Neuronal stem cell (in vitro differentiated cells): ENCODE results near the gene PSMD3.

Experiments
- DNase-seq: peaks from one replicate; pipeline ENCODE4 v3.0.0-alpha.2; 2013; ENCODE audit warnings: low spot score
- H2AFZ ChIP-seq: one replicate; pipeline ENCODE4 v1.6.1; 2013; ENCODE audit warnings: mild to moderate bottlenecking, low read length, inconsistent platforms
- H2AK5ac ChIP-seq: 2 replicates; pipeline ENCODE4 v1.6.1; 2013; ENCODE audit warnings: low read depth, mild to moderate bottlenecking, inconsistent platforms, low read length, moderate library complexity, mixed read lengths
- H2BK120ac ChIP-seq: 2 replicates; pipeline ENCODE4 v1.6.1; 2013; ENCODE audit warnings: low read depth, mild to moderate bottlenecking, inconsistent platforms, low read length, moderate library complexity, mixed read lengths
- H2BK12ac ChIP-seq: one replicate; pipeline ENCODE4 v1.6.1; 2013; ENCODE audit warnings: low read length, inconsistent platforms
- H2BK15ac ChIP-seq: 2 replicates; pipeline ENCODE4 v1.6.1; 2013; ENCODE audit warnings: mild to moderate bottlenecking, low read length, inconsistent platforms, mixed read lengths
- H2BK5ac ChIP-seq: one replicate; pipeline ENCODE4 v1.6.1; 2013; ENCODE audit warnings: inconsistent platforms, mild to moderate bottlenecking, low read length, moderate library complexity
- H3K14ac ChIP-seq: one replicate; pipeline ENCODE4 v1.6.1; 2013; ENCODE audit warnings: low read length, inconsistent platforms
- H3K18ac ChIP-seq: 2 replicates; pipeline ENCODE4 v1.6.1; 2013; ENCODE audit warnings: low read length, inconsistent platforms
- H3K23ac ChIP-seq: 2 replicates; pipeline ENCODE4 v1.6.1; 2013; ENCODE audit warnings: low read depth, mild to moderate bottlenecking, mixed read lengths, low read length, inconsistent platforms; ENCODE audit not compliant: poor library complexity
- H3K27ac ChIP-seq: replicated peaks from 3 replicates; pipeline ENCODE4 v1.5.1; 2013; ENCODE audit warnings: low read length, inconsistent platforms
- H3K27me3 ChIP-seq, 3 experiments: 2 replicates each; pipeline ENCODE4 v1.6.1; 2013; ENCODE audit warnings: low read length in 3 of 3, mild to moderate bottlenecking in 2 of 3, inconsistent platforms in 1 of 3, low read depth in 1 of 3, mixed read lengths in 1 of 3, moderate library complexity in 1 of 3; ENCODE audit not compliant: control insufficient read depth in 3 of 3, insufficient read depth in 3 of 3
- H3K36me3 ChIP-seq, 2 donors: replicated peaks in 1 of 2; 2 replicates each; pipeline ENCODE4 v1.6.1; 2013; ENCODE audit warnings: low read length in 2 of 2; ENCODE audit not compliant: control insufficient read depth in 2 of 2, insufficient read depth in 2 of 2
- H3K4ac ChIP-seq: 2 replicates; pipeline ENCODE4 v1.6.1; 2013; ENCODE audit warnings: inconsistent platforms, mild to moderate bottlenecking, low read length, moderate library complexity
- H3K4me1 ChIP-seq, 2 donors: 1 replicate in 1 of 2; 2 replicates in 1 of 2; pipeline ENCODE4 v1.6.1; 2013; ENCODE audit warnings: low read length in 2 of 2, low read depth in 1 of 2; ENCODE audit not compliant: control insufficient read depth in 2 of 2, insufficient read depth in 1 of 2
- H3K4me2 ChIP-seq: one replicate; pipeline ENCODE4 v1.6.1; 2013; ENCODE audit warnings: mild to moderate bottlenecking, low read length, inconsistent platforms; ENCODE audit not compliant: insufficient read depth, poor library complexity, severe bottlenecking
- H3K4me3 ChIP-seq, 2 donors: 2 replicates each; pipeline ENCODE4 v1.5.1; 2013; ENCODE audit warnings: low read length in 2 of 2, mild to moderate bottlenecking in 2 of 2, inconsistent platforms in 1 of 2, moderate library complexity in 1 of 2
- H3K79me1 ChIP-seq: one replicate; pipeline ENCODE4 v1.6.1; 2013; ENCODE audit warnings: low read depth, mild to moderate bottlenecking, inconsistent platforms, low read length, moderate library complexity
- H3K9ac ChIP-seq: one replicate; pipeline ENCODE4 v1.6.1; 2013; ENCODE audit warnings: mild to moderate bottlenecking, low read depth, low read length, inconsistent platforms; ENCODE audit not compliant: poor library complexity
- H3K9me3 ChIP-seq, 2 donors: replicated peaks in 1 of 2; 2 replicates each; pipeline versions ENCODE3 to v1.6.1; 2013; ENCODE audit warnings: low read length in 2 of 2, mild to moderate bottlenecking in 2 of 2, inconsistent platforms in 1 of 2, low read depth in 1 of 2, mixed read lengths in 1 of 2, moderate library complexity in 1 of 2; ENCODE audit not compliant: control insufficient read depth in 2 of 2, insufficient read depth in 1 of 2
- H4K8ac ChIP-seq: one replicate; pipeline ENCODE4 v1.6.1; 2013; ENCODE audit warnings: low read depth, mild to moderate bottlenecking, inconsistent platforms, low read length, moderate library complexity
- H4K91ac ChIP-seq: one replicate; pipeline ENCODE4 v1.6.1; 2013; ENCODE audit warnings: low read length, low read depth, mild to moderate bottlenecking, inconsistent platforms; ENCODE audit not compliant: poor library complexity
- WGBS, 2 donors: extraction: QIAGEN DNeasy Blood & Tissue Kit; methylation state at CpG; one replicate each; pipeline ENCODE4 v1.1.7; 2013; ENCODE audit warnings: missing lambda C conversion rate in 2 of 2, mixed read lengths in 1 of 2; ENCODE audit not compliant: insufficient read length in 2 of 2, insufficient replicate concordance in 1 of 2; ENCODE audit errors: extremely low coverage in 2 of 2; 5-methylcytosine and 5-hydroxymethylcytosine counted together

PSMD3 gene

DNA sequence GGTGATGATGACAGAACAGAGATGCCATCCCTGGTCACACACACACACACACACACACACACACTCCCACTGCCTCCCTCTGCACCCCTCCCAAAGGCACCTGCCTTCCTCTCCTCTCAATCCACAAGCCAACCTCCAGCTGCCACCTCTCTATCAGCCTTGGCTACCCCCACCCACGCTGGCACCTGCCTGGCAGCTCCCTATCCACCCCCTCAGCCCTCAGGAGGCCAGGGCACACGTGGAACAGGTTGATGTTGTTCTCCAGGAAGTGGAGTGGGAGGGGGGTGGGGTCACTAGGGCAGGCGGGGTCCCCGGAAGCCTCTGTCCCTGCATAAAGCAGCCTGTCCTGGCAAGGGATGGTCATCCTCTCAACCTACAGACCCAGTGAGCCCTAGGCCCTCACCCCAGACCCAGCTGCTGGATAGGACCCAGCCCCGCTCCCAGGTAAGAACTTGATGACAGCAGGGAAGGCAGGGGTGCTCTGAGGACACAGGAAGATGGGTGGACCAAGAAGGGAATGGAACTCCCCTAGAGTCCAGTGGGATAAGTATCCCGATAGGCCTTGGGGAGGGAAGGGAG lies 17.9 kb upstream of the PSMD3 start, which contains the start of gene GSDMA:
TSS of gene GSDMA (plus strand) at position 363 of the 579 bp plus-strand sequence. CDS start 2,684 bp downstream, outside the sequence.
- no peak within 1 kb of the TSS for H2BK120ac ChIP-seq
- H3K4me1 ChIP-seq = peaks cover 1 to 2% of the 10 kb centered on the region in 2 donors
- peak within 1 kb of the TSS; percentile 47 for H2AK5ac ChIP-seq
- WGBS, 2 donors = no CpG with 5 or more reads among the region's 6 CpGs
- H3K4ac ChIP-seq = no peak within 1 kb of the TSS
- H2BK15ac ChIP-seq = no peak within 1 kb of the TSS
- no peaks in the 10 kb centered on the region for H3K79me1 ChIP-seq
- H2AFZ ChIP-seq = no peak within 1 kb of the TSS
- H3K23ac ChIP-seq = peak within 1 kb of the TSS; percentile 37
- H3K27ac ChIP-seq = no peak within 1 kb of the TSS
- no peak within 1 kb of the TSS for H2BK12ac ChIP-seq
- H3K36me3 ChIP-seq = no peaks in the 10 kb centered on the region
- H3K9me3 ChIP-seq = no peaks in the 10 kb centered on the region
- H3K4me3 ChIP-seq = no peak within 1 kb of the TSS
- H3K18ac ChIP-seq = peak within 1 kb of the TSS; percentile 53
- no peak for DNase-seq
- H3K9ac ChIP-seq = no peak within 1 kb of the TSS
- H4K8ac ChIP-seq = no peak within 1 kb of the TSS
- no peak within 1 kb of the TSS for H4K91ac ChIP-seq
- no peak within 1 kb of the TSS for H3K4me2 ChIP-seq
- peak within 1 kb of the TSS; percentile 63 for H3K14ac ChIP-seq
- H3K27me3 ChIP-seq = peaks cover 0 to 33% (median 0%) of the 10 kb centered on the region in 3 experiments
- H2BK5ac ChIP-seq = no peak within 1 kb of the TSS

DNA sequence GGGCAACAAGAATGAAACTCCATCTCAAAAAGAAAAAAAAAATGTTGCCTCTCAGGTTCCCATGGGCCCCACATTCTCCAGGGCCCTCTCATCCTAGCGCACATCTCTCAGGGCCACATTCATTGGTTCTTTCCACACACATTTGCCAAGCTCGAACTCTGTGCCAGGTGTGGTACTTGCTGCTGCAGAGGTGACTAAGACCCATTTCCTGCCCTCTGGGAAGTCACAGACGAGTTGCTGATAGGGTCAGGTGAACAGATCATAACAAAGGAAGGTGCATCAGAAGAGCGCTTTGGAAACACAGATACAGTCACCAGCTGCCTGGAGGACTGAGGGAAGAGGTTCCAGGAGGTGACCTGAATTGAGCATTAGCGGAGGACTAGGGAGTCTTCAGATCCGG lies 16.8 kb upstream of the PSMD3 start:
- Histone ChIP-seq H2AK5ac (no peak overlapping the region), H3K18ac (peak overlapping the region; percentile 2), H3K27ac (no peak overlapping the region), H3K4me2 (no peak overlapping the region), H3K14ac (no peak overlapping the region), H2BK12ac (no peak overlapping the region), H3K4me3 (no peak overlapping the region), H3K9ac (no peak overlapping the region), H4K91ac (no peak overlapping the region), H2AFZ (no peak overlapping the region), H3K23ac (no peak overlapping the region), H3K4me1 (peaks cover 1 to 2% of the 10 kb centered on the region in 2 donors), H3K36me3 (no peaks in the 10 kb centered on the region), H3K9me3 (no peaks in the 10 kb centered on the region), H4K8ac (no peak overlapping the region), H2BK5ac (no peak overlapping the region), H3K79me1 (no peaks in the 10 kb centered on the region), H2BK15ac (no peak overlapping the region), H3K27me3 (peaks cover 0 to 36% (median 0%) of the 10 kb centered on the region in 3 experiments), H2BK120ac (no peak overlapping the region), H3K4ac (no peak overlapping the region)
- DNase-seq = no peak
- WGBS, 2 donors = no CpG with 5 or more reads among the region's 6 CpGs

DNA sequence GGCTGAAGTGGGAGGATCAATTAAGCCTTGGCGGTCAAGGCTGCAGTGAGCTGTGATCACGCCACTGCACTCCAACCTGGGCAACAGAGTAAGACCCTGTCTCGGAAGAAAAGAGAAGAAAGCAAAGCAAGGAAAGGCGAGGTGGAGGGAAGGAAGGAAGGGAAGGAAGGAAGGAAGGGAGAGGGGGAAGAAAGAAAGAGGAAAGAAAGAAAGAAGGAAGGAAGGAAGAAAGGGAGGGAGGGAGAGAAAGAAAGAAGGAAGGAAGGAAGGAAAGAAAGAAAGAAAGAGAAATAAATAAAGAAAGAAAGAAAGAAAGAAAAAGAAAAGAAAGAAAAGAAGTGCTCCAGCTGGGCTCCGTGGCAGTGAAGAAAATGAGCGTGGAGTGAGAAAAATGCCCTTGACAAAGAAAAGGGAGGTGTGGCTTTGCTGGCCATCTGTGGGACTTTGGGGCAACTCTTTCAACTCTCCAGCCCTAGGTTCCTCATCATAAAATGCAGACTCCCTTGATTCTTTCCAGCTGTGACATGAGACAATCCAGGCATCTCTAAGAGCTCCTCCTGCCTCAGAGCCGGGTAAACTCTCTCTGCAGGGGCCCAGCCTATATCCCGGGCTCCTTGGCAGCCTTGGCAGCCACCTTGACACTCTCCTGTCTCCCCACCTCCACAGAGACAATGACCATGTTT lies 15.4 kb upstream of the PSMD3 start:
- Histone ChIP-seq H3K4ac (no peak overlapping the region), H3K79me1 (no peaks in the 10 kb centered on the region), H3K36me3 (no peaks in the 10 kb centered on the region), H3K9ac (no peak overlapping the region), H3K4me3 (no peak overlapping the region), H3K23ac (no peak overlapping the region), H2AK5ac (peak overlapping the region; percentile 34), H3K18ac (no peak overlapping the region), H2BK15ac (no peak overlapping the region), H3K4me1 (peaks cover 0 to 2% of the 10 kb centered on the region in 2 donors), H3K4me2 (no peak overlapping the region), H2BK5ac (no peak overlapping the region), H4K91ac (no peak overlapping the region), H3K27ac (no peak overlapping the region), H2BK120ac (no peak overlapping the region), H2BK12ac (no peak overlapping the region), H3K27me3 (peaks cover 0 to 47% (median 0%) of the 10 kb centered on the region in 3 experiments), H2AFZ (no peak overlapping the region), H3K14ac (no peak overlapping the region), H4K8ac (no peak overlapping the region), H3K9me3 (no peaks in the 10 kb centered on the region)
- no peak for DNase-seq
- WGBS, 2 donors = no CpG with 5 or more reads among the region's 8 CpGs

DNA sequence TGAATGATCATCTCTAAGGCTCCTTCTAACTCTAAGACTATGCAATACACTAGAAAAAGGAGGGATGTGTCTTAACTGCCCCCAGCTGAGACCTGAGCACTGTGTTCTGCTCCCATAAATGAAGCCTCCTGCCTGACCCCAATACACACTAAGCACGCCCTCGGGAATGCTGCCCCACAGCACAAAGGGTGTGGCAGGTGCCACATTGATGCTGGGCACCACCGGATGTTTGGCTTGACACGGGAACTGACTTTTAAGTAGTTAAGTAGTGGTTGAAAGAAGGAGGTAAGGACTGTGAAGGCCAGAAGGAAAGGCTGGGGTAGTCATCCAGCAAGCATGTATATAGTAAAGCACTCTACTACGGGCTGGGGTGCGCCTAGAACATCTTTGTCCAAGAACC lies 13.8 kb upstream of the PSMD3 start:
- Histone ChIP-seq H3K14ac (no peak overlapping the region), H2BK12ac (no peak overlapping the region), H3K23ac (no peak overlapping the region), H3K4me3 (no peak overlapping the region), H3K9ac (no peak overlapping the region), H3K27me3 (peaks cover 0 to 58% (median 0%) of the 10 kb centered on the region in 3 experiments), H4K91ac (no peak overlapping the region), H3K4me1 (peaks cover 0 to 2% of the 10 kb centered on the region in 2 donors), H3K4ac (no peak overlapping the region), H3K36me3 (no peaks in the 10 kb centered on the region), H3K27ac (no peak overlapping the region), H3K18ac (no peak overlapping the region), H3K4me2 (no peak overlapping the region), H3K9me3 (no peaks in the 10 kb centered on the region), H2AFZ (no peak overlapping the region), H2BK120ac (no peak overlapping the region), H2AK5ac (no peak overlapping the region), H2BK5ac (no peak overlapping the region), H4K8ac (no peak overlapping the region), H2BK15ac (no peak overlapping the region), H3K79me1 (no peaks in the 10 kb centered on the region)
- WGBS, 2 donors = no CpG with 5 or more reads among the region's 6 CpGs
- no peak for DNase-seq
